K562 (cell line): Measurements from ENCODE around the gene LCN1. TPM values are rescaled to one million over a fixed set of nuclear protein-coding genes. Genes with fewer than 3 reads are reported as not detected.

Experiments
- ATF2 ChIP-seq: sonication (generic); formaldehyde crosslinking; IDR thresholded peaks from 2 replicates; pipeline ENCODE4 v1.8.1; 2022; ENCODE audit warnings: missing genetic modification reagents
- BRF1 ChIP-seq: IDR thresholded peaks from 3 replicates; pipeline ENCODE4 v1.6.1; 2011; ENCODE audit warnings: borderline replicate concordance, mild to moderate bottlenecking; ENCODE audit not compliant: insufficient read length; ENCODE audit errors: extremely low read depth
- ELF1 ChIP-seq: fragments of 200-800 bp; sonication (Bioruptor generic); IDR thresholded peaks from 2 replicates; pipeline ENCODE4 v1.6.1; 2016; ENCODE audit warnings: missing genetic modification characterization, missing compliant biosample characterization
- ESRRB ChIP-seq: fragments of 250-450 bp; sonication (Bioruptor Pico); IDR thresholded peaks from 2 replicates; pipeline ENCODE4 v1.5.0; 2020; ENCODE audit warnings: mild to moderate bottlenecking, moderate library complexity, borderline replicate concordance
- GTF2A2 ChIP-seq: IDR thresholded peaks from 2 replicates; pipeline ENCODE4 v1.6.1; 2016; ENCODE audit warnings: mild to moderate bottlenecking, missing genetic modification characterization, missing compliant biosample characterization
- MBD2 ChIP-seq: sonication (generic); IDR thresholded peaks from 2 replicates; pipeline ENCODE4 v1.6.1; 2016; ENCODE audit warnings: low read depth, borderline replicate concordance
- TEAD2 ChIP-seq: fragments of 450-650 bp; IDR thresholded peaks from 2 replicates; pipeline ENCODE4 v1.6.1; 2016; ENCODE audit warnings: missing genetic modification characterization, control low read depth, missing compliant biosample characterization
- THRB ChIP-seq: fragments of 450-650 bp; formaldehyde crosslinking; conservative IDR thresholded peaks from 2 replicates; pipeline ENCODE4 v1.4.0; 2022; ENCODE audit warnings: mild to moderate bottlenecking, missing genetic modification characterization
- TOE1 ChIP-seq, 2 experiments: fragments of 450-650 bp in 1 of 2; sonication (generic) in 1 of 2; formaldehyde crosslinking in 1 of 2; IDR thresholded peaks; 2 replicates each; pipeline versions ENCODE4 v1.7.1 to v1.8.0; 2016 to 2022; ENCODE audit warnings: borderline replicate concordance in 2 of 2, mild to moderate bottlenecking in 2 of 2, antibody characterized with exemption in 1 of 2, inconsistent platforms in 1 of 2, low read depth in 1 of 2, missing genetic modification reagents in 1 of 2, moderate library complexity in 1 of 2
- XRCC5 ChIP-seq: fragments of 200-400 bp; formaldehyde crosslinking; IDR thresholded peaks from 2 replicates; pipeline ENCODE4 v1.6.1; 2017; ENCODE audit warnings: low read depth, mild to moderate bottlenecking, low read length
- ZBED1 ChIP-seq: IDR thresholded peaks from 2 replicates; pipeline ENCODE4 v1.6.1; 2014
- ZNF766 ChIP-seq: fragments of 200-800 bp; sonication (Bioruptor generic); conservative IDR thresholded peaks from 2 replicates; pipeline ENCODE4 v1.6.1; 2016; ENCODE audit warnings: missing genetic modification characterization, missing compliant biosample characterization
- polyA plus RNA-seq, 8 experiments: library from polyadenylated mRNA; depleted of rRNA in 4 of 8; stranded (reverse) in 5 of 8; unstranded in 3 of 8; fragments of >200 nt; fragmentation: Nextera tagmentation in 2 of 8; fragmentation: Illumina TruSeq in 1 of 8; extraction: Ambion mirVana in 2 of 8; extraction: Trizol in 1 of 8; gene quantifications; 2 replicates each; pipeline versions ENCODE4 v1.2.1 to v1.2.3, GENCODE V29; 2011 to 2014; ENCODE audit warnings: inconsistent platforms in 1 of 8, missing spikeins in 1 of 8
- total RNA-seq, 7 experiments: library from RNA; depleted of rRNA in 6 of 7; stranded (reverse); fragments of >200 nt in 6 of 7; fragmentation: Illumina TruSeq in 2 of 7; extraction: Trizol in 2 of 7; gene quantifications; 2 replicates each; pipeline versions ENCODE4 v1.2.1 to v1.2.3, GENCODE V29; 2011 to 2021; ENCODE audit warnings: low replicate concordance in 1 of 7
- TF ChIP-seq, protein P1 (sequence below): fragments of 450-650 bp; IDR thresholded peaks from one replicate; pipeline ENCODE4 v1.6.1; 2018; ENCODE audit warnings: mild to moderate bottlenecking, moderate library complexity; ENCODE audit not compliant: partially characterized antibody
- TF ChIP-seq, protein P2 (sequence below), 2 experiments: fragments of 450-650 bp; conservative IDR thresholded peaks; 2 replicates each; pipeline ENCODE4 v1.6.1; 2017; ENCODE audit warnings: mild to moderate bottlenecking in 2 of 2, moderate library complexity in 2 of 2
- TF ChIP-seq, protein P3 (sequence below): fragments of 200-800 bp; sonication (Bioruptor generic); IDR thresholded peaks from 2 replicates; pipeline ENCODE4 v1.6.1; 2017; ENCODE audit warnings: missing genetic modification characterization, missing compliant biosample characterization
- TF ChIP-seq, protein P4 (sequence below): fragments of 250-450 bp; sonication (Bioruptor Pico); IDR thresholded peaks from 2 replicates; pipeline ENCODE4 v1.4.0; 2020; ENCODE audit warnings: mild to moderate bottlenecking, moderate library complexity

The LCN1 gene
- total and polyA plus RNA-seq, 9 of the 15 experiments (the other 6 are each of a cell fraction or from before 2014, with no cell fraction given) = not detected

GRCh38 chr9:135500071-135500524 lies 21.1 kb upstream of the LCN1 start (continued):
- TF ChIP-seq, protein P1, sequence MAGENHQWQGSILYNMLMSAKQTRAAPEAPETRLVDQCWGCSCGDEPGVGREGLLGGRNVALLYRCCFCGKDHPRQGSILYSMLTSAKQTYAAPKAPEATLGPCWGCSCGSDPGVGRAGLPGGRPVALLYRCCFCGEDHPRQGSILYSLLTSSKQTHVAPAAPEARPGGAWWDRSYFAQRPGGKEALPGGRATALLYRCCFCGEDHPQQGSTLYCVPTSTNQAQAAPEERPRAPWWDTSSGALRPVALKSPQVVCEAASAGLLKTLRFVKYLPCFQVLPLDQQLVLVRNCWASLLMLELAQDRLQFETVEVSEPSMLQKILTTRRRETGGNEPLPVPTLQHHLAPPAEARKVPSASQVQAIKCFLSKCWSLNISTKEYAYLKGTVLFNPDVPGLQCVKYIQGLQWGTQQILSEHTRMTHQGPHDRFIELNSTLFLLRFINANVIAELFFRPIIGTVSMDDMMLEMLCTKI = no peak
- TF ChIP-seq TEAD2 (tag) (no peak), TOE1 (IDR thresholded peaks at IDR 0.05; ENCODE audit: borderline replicate concordance) (no peak), TOE1 (CRISPR knock-in tag; IDR thresholded peaks at IDR 0.05; ENCODE audit: borderline replicate concordance, low read depth) (no peak), THRB (CRISPR knock-in tag) (no peak), ELF1 (no peak), XRCC5 (no peak), ZNF766 (CRISPR knock-in tag) (no peak), MBD2 (no peak), ATF2 (CRISPR knock-in tag) (no peak), GTF2A2 (no peak), BRF1 (no peak), ESRRB (no peak), ZBED1 (no peak)
- TF ChIP-seq, protein P2, sequence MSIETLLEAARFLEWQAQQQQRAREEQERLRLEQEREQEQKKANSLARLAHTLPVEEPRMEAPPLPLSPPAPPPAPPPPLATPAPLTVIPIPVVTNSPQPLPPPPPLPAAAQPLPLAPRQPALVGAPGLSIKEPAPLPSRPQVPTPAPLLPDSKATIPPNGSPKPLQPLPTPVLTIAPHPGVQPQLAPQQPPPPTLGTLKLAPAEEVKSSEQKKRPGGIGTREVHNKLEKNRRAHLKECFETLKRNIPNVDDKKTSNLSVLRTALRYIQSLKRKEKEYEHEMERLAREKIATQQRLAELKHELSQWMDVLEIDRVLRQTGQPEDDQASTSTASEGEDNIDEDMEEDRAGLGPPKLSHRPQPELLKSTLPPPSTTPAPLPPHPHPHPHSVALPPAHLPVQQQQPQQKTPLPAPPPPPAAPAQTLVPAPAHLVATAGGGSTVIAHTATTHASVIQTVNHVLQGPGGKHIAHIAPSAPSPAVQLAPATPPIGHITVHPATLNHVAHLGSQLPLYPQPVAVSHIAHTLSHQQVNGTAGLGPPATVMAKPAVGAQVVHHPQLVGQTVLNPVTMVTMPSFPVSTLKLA (conservative IDR thresholded peaks at IDR 0.05) = peak; percentile 2 to 52; a peak in 1 of 4 replicates
- TF ChIP-seq, protein P3, sequence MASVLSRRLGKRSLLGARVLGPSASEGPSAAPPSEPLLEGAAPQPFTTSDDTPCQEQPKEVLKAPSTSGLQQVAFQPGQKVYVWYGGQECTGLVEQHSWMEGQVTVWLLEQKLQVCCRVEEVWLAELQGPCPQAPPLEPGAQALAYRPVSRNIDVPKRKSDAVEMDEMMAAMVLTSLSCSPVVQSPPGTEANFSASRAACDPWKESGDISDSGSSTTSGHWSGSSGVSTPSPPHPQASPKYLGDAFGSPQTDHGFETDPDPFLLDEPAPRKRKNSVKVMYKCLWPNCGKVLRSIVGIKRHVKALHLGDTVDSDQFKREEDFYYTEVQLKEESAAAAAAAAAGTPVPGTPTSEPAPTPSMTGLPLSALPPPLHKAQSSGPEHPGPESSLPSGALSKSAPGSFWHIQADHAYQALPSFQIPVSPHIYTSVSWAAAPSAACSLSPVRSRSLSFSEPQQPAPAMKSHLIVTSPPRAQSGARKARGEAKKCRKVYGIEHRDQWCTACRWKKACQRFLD = 0 out of 2 replicates have a peak, but pooled peaks have one; percentile 27
- TF ChIP-seq, protein P4, sequence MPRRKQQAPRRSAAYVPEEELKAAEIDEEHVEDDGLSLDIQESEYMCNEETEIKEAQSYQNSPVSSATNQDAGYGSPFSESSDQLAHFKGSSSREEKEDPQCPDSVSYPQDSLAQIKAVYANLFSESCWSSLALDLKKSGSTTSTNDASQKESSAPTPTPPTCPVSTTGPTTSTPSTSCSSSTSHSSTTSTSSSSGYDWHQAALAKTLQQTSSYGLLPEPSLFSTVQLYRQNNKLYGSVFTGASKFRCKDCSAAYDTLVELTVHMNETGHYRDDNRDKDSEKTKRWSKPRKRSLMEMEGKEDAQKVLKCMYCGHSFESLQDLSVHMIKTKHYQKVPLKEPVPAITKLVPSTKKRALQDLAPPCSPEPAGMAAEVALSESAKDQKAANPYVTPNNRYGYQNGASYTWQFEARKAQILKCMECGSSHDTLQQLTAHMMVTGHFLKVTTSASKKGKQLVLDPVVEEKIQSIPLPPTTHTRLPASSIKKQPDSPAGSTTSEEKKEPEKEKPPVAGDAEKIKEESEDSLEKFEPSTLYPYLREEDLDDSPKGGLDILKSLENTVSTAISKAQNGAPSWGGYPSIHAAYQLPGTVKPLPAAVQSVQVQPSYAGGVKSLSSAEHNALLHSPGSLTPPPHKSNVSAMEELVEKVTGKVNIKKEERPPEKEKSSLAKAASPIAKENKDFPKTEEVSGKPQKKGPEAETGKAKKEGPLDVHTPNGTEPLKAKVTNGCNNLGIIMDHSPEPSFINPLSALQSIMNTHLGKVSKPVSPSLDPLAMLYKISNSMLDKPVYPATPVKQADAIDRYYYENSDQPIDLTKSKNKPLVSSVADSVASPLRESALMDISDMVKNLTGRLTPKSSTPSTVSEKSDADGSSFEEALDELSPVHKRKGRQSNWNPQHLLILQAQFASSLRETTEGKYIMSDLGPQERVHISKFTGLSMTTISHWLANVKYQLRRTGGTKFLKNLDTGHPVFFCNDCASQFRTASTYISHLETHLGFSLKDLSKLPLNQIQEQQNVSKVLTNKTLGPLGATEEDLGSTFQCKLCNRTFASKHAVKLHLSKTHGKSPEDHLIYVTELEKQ (CRISPR knock-in tag) = no peak
